Endometrium (tissue), 2 donors: ENCODE results near the gene CHD2.
"Not testable (repeated sequence)": the region's sequence is repeated elsewhere in the genome, so short reads cannot be mapped to it uniquely, and the experiment has no call there.

Experiments
- FAIRE-seq: peaks from 2 replicates; lab custom pipeline; 2012; peaks lifted over from hg19 to GRCh38; lab: Jason Lieb, UNC
- donor health status: control.
- donor health status: control.

The CHD2 gene

GRCh38 chr15:93049914-93050578 lies 149.9 kb downstream of the CHD2 start:
- no peak for FAIRE-seq

- no peak for FAIRE-seq
Measured at GRCh38 chr15:93050648-93051047, 150.5 kb downstream of the CHD2 start.

GRCh38 chr15:93051236-93052089 lies 151.3 kb downstream of the CHD2 start:
- FAIRE-seq: no peak

GRCh38 chr15:93052090-93052879 lies 152.2 kb downstream of the CHD2 start:
- FAIRE-seq: no peak

GRCh38 chr15:93055211-93055610 lies 155.1 kb downstream of the CHD2 start:
- FAIRE-seq: no peak

GRCh38 chr15:93056836-93057235 lies 156.7 kb downstream of the CHD2 start:
- no peak for FAIRE-seq

GRCh38 chr15:93057618-93058017 lies 157.5 kb downstream of the CHD2 start:
- FAIRE-seq: no peak

GRCh38 chr15:93058128-93058527 lies 158.0 kb downstream of the CHD2 start:
- FAIRE-seq: no peak

- FAIRE-seq: no peak
Measured at GRCh38 chr15:93058904-93059427, 158.8 kb downstream of the CHD2 start.

GRCh38 chr15:93059442-93059841 lies 159.3 kb downstream of the CHD2 start:
- no peak for FAIRE-seq

GRCh38 chr15:93060336-93061248 lies 160.5 kb downstream of the CHD2 start:
- FAIRE-seq: no peak

GRCh38 chr15:93062628-93063261 lies 162.6 kb downstream of the CHD2 start:
- FAIRE-seq: not testable (repeated sequence)

- no peak for FAIRE-seq
Measured at GRCh38 chr15:93063262-93063671, 163.1 kb downstream of the CHD2 start.

- no peak for FAIRE-seq
Measured at GRCh38 chr15:93063796-93064690, 163.9 kb downstream of the CHD2 start.

- FAIRE-seq: no peak
Measured at GRCh38 chr15:93065641-93066045, 165.5 kb downstream of the CHD2 start.

- FAIRE-seq: no peak
Measured at GRCh38 chr15:93066224-93066681, 166.1 kb downstream of the CHD2 start.

GRCh38 chr15:93066834-93067648 lies 166.9 kb downstream of the CHD2 start:
- peak; percentile 31 for FAIRE-seq

GRCh38 chr15:93067649-93068085 lies 167.5 kb downstream of the CHD2 start:
- no peak for FAIRE-seq
